Spinal cord (tissue), 10 donors: Measurements from ENCODE around the gene CA5B. TPM values are rescaled to one million over a fixed set of nuclear protein-coding genes. Genes with fewer than 3 reads are reported as not detected.
A peak's percentile ranks its signal among the peaks of the same experiment; 100 is the strongest.

Source experiments
- DNase-seq, 6 donors: peaks; one replicate each; pipeline versions ENCODE4 v3.0.0 to v3.0.0-alpha.2; 2013 to 2015; ENCODE audit warnings: low spot score in 6 of 6, low read depth in 4 of 6
- H3K27ac ChIP-seq: one replicate; pipeline ENCODE4 v1.5.1; 2013; ENCODE audit warnings: low read depth, low read length, control low read depth
- H3K27me3 ChIP-seq: one replicate; pipeline ENCODE4 v1.6.1; 2013; ENCODE audit warnings: low read length; ENCODE audit not compliant: control insufficient read depth, insufficient read depth
- H3K36me3 ChIP-seq: one replicate; pipeline ENCODE4 v1.6.1; 2013; ENCODE audit warnings: low read length; ENCODE audit not compliant: control insufficient read depth, insufficient read depth
- H3K4me1 ChIP-seq: one replicate; pipeline ENCODE4 v1.6.1; 2013; ENCODE audit warnings: low read length; ENCODE audit not compliant: control insufficient read depth, insufficient read depth
- H3K4me3 ChIP-seq: one replicate; pipeline ENCODE4 v1.5.1; 2013; ENCODE audit warnings: low read depth, low read length, control low read depth
- H3K9me3 ChIP-seq: one replicate; pipeline ENCODE4 v1.6.1; 2013; ENCODE audit warnings: low read length; ENCODE audit not compliant: control insufficient read depth, insufficient read depth
- WGBS: methylation state at CpG from one replicate; pipeline ENCODE4 v1.1.5; 2013; ENCODE audit warnings: missing lambda C conversion rate; ENCODE audit not compliant: insufficient coverage; 5-methylcytosine and 5-hydroxymethylcytosine counted together
- polyA plus RNA-seq, 2 donors: library from polyadenylated mRNA; unstranded; fragments of 120-200 nt; gene quantifications; one replicate each; pipeline ENCODE4 v1.2.1, GENCODE V29; 2013; ENCODE audit not compliant: insufficient read length in 2 of 2
- total RNA-seq, 2 donors: library from RNA; depleted of rRNA in 1 of 2; stranded (reverse); fragments of 120-200 nt in 1 of 2; fragments of >200 nt in 1 of 2; gene quantifications; one replicate each; pipeline versions ENCODE4 v1.2.3 to v1.2.4, GENCODE V29; 2013 to 2014
- donor health status: healthy.

Gene CA5B
- total and polyA plus RNA-seq, 4 donors, result 11.4 to 15.8 (median 13.1) TPM

- peaks cover 6% of the 10 kb centered on the region for H3K27me3 ChIP-seq
- WGBS, result no CpG with 5 or more reads among the region's 8 CpGs
- no peak overlapping the region for H3K27ac ChIP-seq
- no peaks in the 10 kb centered on the region for H3K4me1 ChIP-seq
- no peaks in the 10 kb centered on the region for H3K9me3 ChIP-seq
- no peaks in the 10 kb centered on the region for H3K36me3 ChIP-seq
- H3K4me3 ChIP-seq, result no peak overlapping the region
- peak in 2 of 6 donors; percentile 65 to 68 for DNase-seq
These were observed 23.6 kb downstream of the CA5B start for GRCh38 chrX:15761564-15762191.

GRCh38 chrX:15769300-15769954 lies 31.4 kb downstream of the CA5B start:
- WGBS, result 33% methylated on average over 1 of the region's 4 CpGs
- no peak overlapping the region for H3K27ac ChIP-seq

GRCh38 chrX:15781961-15782699 lies 44.1 kb downstream of the CA5B start:
- DNase-seq, result no peak
- H3K4me1 ChIP-seq, result no peaks in the 10 kb centered on the region
- 100% methylated on average over 2 of the region's 13 CpGs for WGBS
- no peak overlapping the region for H3K27ac ChIP-seq
- peaks cover 5% of the 10 kb centered on the region for H3K27me3 ChIP-seq
- no peak overlapping the region for H3K4me3 ChIP-seq
- no peaks in the 10 kb centered on the region for H3K9me3 ChIP-seq
- H3K36me3 ChIP-seq, result peaks cover 3% of the 10 kb centered on the region

More at GRCh38 chrX:15769300-15769954, 31.4 kb downstream of the CA5B start:
- Histone ChIP-seq H3K36me3 (peaks cover under 1% of the 10 kb centered on the region), H3K4me1 (no peaks in the 10 kb centered on the region), H3K27me3 (peaks cover 2% of the 10 kb centered on the region), H3K4me3 (no peak overlapping the region), H3K9me3 (no peaks in the 10 kb centered on the region)
- DNase-seq, result no peak

- WGBS, result 100% methylated on average over 1 of the region's 3 CpGs
- H3K36me3 ChIP-seq, result peaks cover 3% of the 10 kb centered on the region
- no peak overlapping the region for H3K4me3 ChIP-seq
- peaks cover 5% of the 10 kb centered on the region for H3K4me1 ChIP-seq
- peaks cover 7% of the 10 kb centered on the region for H3K27me3 ChIP-seq
- DNase-seq, result no peak
- no peaks in the 10 kb centered on the region for H3K9me3 ChIP-seq
- no peak overlapping the region for H3K27ac ChIP-seq
These were observed 47.2 kb downstream of the CA5B start for GRCh38 chrX:15785176-15785750.

GRCh38 chrX:15786915-15787314 lies 48.8 kb downstream of the CA5B start:
- peaks cover 7% of the 10 kb centered on the region for H3K27me3 ChIP-seq
- DNase-seq, result no peak
- no peak overlapping the region for H3K27ac ChIP-seq
- no peak overlapping the region for H3K4me3 ChIP-seq
- H3K9me3 ChIP-seq, result no peaks in the 10 kb centered on the region
- no peaks in the 10 kb centered on the region for H3K36me3 ChIP-seq
- 41% methylated on average over 2 of the region's 3 CpGs for WGBS
- peaks cover 13% of the 10 kb centered on the region for H3K4me1 ChIP-seq

- peak within 1 kb of the TSS; percentile 86 for H3K4me3 ChIP-seq
- peak within 1 kb of the TSS; percentile 81 for H3K27ac ChIP-seq
- WGBS, result under 1% methylated on average over 54 of the region's 55 CpGs
- peaks cover 5% of the 10 kb centered on the region for H3K27me3 ChIP-seq
- no peaks in the 10 kb centered on the region for H3K9me3 ChIP-seq
- peak; percentile 41 to 96 (median 80) for DNase-seq
- peaks cover 16% of the 10 kb centered on the region for H3K4me1 ChIP-seq
- peaks cover 5% of the 10 kb centered on the region for H3K36me3 ChIP-seq
These were observed 52.1 kb downstream of the CA5B start, which contains the start of gene ZRSR2 for GRCh38 chrX:15789979-15790768. Gene ZRSR2 (plus strand): TSS chrX:15790484. CDS start chrX:15790496, 12 bp downstream.

GRCh38 chrX:15790769-15791290 lies 52.8 kb downstream of the CA5B start:
- DNase-seq, result peak in 2 of 6 donors; percentile 5 to 12
- peak overlapping the region; percentile 86 for H3K4me3 ChIP-seq
- H3K4me1 ChIP-seq, result peaks cover 16% of the 10 kb centered on the region
- no peaks in the 10 kb centered on the region for H3K9me3 ChIP-seq
- 0% methylated on average over 11 of the region's 15 CpGs for WGBS
- H3K36me3 ChIP-seq, result peaks cover 7% of the 10 kb centered on the region
- H3K27me3 ChIP-seq, result peaks cover 5% of the 10 kb centered on the region
- peak overlapping the region; percentile 81 for H3K27ac ChIP-seq

- WGBS, result 92% methylated on average over 3 of the region's 4 CpGs
- Histone ChIP-seq H3K4me1 (no peaks in the 10 kb centered on the region), H3K27ac (no peak overlapping the region)
These were observed 59.6 kb downstream of the CA5B start for GRCh38 chrX:15797707-15798106.

GRCh38 chrX:15804563-15804962 lies 66.5 kb downstream of the CA5B start:
- H3K27ac ChIP-seq, result no peak overlapping the region
- DNase-seq, result no peak
- H3K36me3 ChIP-seq, result peaks cover 11% of the 10 kb centered on the region

More at GRCh38 chrX:15797707-15798106, 59.6 kb downstream of the CA5B start:
- H3K9me3 ChIP-seq, result no peaks in the 10 kb centered on the region
- DNase-seq, result no peak
- H3K36me3 ChIP-seq, result peaks cover 11% of the 10 kb centered on the region
- H3K27me3 ChIP-seq, result no peaks in the 10 kb centered on the region
- H3K4me3 ChIP-seq, result no peak overlapping the region

More at GRCh38 chrX:15804563-15804962, 66.5 kb downstream of the CA5B start:
- Histone ChIP-seq H3K27me3 (peaks cover 2% of the 10 kb centered on the region), H3K4me3 (no peak overlapping the region), H3K9me3 (no peaks in the 10 kb centered on the region), H3K4me1 (no peaks in the 10 kb centered on the region)
